Mammary epithelial cell (primary cell): ENCODE results near the gene MME.

Experiments
- CTCF ChIP-seq, 2 donors: IDR thresholded peaks in 1 of 2; conservative IDR thresholded peaks in 1 of 2; 2 replicates each; pipeline ENCODE4 v1.5.1; 2011 to 2012; ENCODE audit warnings: inconsistent platforms in 2 of 2, low read length in 2 of 2, mild to moderate bottlenecking in 2 of 2, control low read depth in 1 of 2, low read depth in 1 of 2; ENCODE audit not compliant: insufficient read depth in 1 of 2; ENCODE audit errors: extremely low read depth in 1 of 2
- EZH2 ChIP-seq: IDR thresholded peaks from 2 replicates; pipeline ENCODE4 v1.6.1; 2012; ENCODE audit warnings: low read length, inconsistent platforms, borderline replicate concordance

DNA sequence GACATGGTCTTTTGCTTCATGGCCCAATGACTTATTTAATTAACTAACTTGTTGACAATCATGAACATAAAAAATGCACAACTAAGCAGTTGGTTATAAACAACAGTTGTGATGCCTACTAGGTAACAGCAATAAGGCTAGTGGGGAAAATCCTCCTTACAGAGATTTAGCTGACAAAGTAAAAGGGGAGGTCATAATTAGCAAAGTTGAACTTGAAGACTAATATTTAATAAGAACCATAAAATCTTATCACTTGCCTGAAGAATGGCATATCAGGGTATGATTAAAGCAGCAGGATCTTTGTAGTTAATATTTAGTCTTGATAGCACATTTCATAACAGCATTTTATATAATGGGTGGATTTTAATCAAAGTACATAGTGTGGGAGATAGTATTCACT, 84.2 kb downstream of the MME start:
- TF ChIP-seq CTCF (conservative IDR thresholded peaks at IDR 0.05 in 1 of 2, IDR thresholded peaks at IDR 0.05 in 1 of 2; ENCODE audit: extremely low read depth in 1 of 2, insufficient read depth in 1 of 2, low read depth in 1 of 2, low read length in 2 of 2) = no peak
- no peak for TF ChIP-seq EZH2
